HG03521 (cell line): Measurements from ENCODE around the gene MYH10.

ENCODE experiments used
- ATAC-seq: cut with Tn5 transposase; IDR thresholded peaks from one replicate; pipeline ENCODE4 v1.9.1; 2021; ENCODE audit warnings: mild to moderate bottlenecking, moderate library complexity; ENCODE audit not compliant: unreplicated experiment

The MYH10 gene

DNA sequence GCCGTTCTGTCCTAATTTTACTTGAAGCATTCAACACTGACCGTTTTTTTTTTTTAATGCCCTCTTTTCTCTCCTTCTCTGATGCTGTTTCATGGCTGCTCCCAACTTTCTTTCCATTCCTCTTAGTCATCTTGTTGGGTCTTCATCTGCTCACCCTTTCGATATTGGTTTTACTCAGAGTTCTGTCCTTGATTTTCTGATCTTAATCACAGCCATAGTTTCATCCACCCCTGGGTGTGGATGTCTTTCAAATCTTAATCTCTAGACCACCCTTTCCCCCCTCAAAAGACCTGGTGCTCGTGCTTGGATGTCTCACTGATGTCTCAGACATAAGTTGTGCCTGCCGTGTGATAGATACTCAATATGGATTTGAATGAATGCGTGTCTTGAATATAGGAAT, 172.4 kb downstream of the MYH10 start:
- ATAC-seq: no peak

DNA sequence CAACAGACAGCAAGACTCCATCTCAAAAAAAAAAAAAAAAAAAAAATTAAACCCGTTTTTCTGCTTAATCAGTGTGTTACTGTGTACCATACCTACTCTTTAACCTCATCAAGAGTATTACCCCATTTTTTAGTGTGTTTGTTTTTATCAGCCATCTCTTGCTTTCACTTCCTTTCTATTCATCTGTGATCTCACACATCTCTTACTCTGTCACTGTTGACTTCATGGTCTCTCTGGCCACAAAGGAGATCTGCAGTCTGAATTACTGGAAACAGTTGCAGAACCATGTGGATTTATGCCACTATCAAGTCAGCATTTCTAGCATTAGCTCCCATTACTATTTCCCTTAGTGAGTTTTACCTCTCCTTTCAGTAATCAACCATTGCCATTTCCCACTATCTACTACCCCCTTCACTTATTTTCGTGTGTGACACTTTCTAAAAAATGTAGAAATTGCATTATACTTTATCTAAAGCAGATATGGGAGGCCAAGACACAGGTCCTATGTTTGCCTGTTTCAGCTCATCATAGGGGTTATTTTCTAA, 174.8 kb downstream of the MYH10 start:
- ATAC-seq: no peak

GRCh38 chr17:8453326-8453725, 177.2 kb downstream of the MYH10 start:
- ATAC-seq: no peak

DNA sequence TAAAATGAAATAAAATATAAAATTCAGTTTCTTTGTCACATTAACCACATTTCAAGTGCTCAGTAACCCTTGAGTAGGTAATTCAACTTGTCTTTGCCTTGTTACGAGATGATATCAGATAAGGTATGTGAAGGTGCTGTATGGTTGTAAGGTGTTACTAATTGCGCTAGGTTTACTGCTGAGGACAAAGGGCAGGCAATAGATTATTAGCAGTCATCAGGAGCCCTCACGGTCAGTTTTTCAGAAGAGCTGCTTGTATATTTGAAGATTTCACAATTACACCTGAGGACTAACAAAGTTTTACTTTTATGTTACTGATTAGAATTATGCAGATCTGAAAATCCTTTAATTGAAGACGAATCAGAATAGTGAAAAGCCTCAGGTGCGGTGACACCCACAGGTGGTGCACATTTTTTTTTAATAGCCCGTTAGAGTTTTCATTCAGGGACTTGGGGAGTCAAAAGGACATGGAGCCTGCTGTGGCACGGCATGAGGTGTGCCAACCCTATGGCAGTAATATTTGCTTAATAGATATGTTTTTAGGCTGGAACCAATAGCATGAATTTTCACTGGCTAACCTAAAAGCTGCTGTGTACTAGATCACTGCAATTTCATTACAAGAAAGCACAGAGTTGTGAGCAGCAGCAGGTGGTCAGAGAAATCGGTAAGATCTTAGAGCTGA, 178.5 kb downstream of the MYH10 start:
- no peak for ATAC-seq

DNA sequence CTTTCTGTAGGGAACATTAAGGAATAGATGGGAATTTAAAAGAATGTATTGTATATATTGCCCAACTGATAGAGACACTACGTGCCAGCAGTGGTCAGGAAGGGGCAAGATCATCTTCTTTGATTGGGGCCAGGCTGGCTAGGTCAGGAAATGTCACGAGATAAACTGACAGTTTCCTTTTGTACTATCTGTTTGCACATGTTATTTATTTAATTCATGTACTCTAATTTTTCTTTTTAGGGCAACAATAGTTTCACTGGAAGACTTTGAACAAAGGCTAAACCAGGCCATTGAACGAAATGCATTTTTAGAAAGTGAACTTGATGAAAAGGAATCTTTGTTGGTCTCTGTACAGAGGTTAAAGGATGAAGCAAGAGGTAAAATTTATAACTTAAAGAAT, 182.2 kb downstream of the MYH10 start:
- no peak for ATAC-seq

DNA sequence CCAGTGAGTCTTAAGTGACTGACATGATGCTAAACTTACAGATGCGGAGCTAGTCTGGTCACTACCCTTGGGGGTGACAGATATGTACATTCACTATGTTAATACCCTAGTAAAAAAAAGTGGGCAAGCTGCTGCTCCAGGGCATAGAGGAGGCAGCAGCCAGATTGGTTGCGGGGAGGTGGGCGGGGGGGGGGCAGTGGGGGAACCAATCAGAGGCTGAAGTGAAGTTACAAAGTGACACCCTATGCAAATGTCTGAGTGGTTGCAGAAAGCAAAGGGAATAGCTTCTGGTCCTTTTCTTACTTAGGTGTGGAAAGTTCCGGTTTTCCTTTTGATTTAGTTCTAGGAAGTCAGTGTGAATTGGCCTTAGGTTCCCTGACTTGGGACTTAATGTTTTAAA, 182.7 kb downstream of the MYH10 start:
- no peak for ATAC-seq

DNA sequence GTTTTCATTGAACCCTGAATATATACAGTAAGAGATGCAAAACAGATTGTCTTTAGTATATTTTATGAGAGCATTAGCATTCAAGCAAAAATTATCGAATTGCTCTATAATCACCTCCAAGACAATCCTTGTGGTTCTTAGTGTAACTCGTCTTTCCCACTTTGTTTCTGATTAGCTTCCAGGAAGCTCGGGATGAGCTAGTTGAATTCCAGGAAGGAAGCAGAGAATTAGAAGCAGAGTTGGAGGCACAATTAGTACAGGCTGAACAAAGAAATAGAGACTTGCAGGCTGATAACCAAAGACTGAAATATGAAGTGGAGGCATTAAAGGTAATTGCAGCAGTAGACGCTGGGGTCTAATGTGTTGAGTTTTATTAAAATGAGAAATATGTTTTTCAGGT, 185.0 kb downstream of the MYH10 start:
- no peak for ATAC-seq

GRCh38 chr17:8444494-8444893, 186.0 kb downstream of the MYH10 start:
- no peak for ATAC-seq

DNA sequence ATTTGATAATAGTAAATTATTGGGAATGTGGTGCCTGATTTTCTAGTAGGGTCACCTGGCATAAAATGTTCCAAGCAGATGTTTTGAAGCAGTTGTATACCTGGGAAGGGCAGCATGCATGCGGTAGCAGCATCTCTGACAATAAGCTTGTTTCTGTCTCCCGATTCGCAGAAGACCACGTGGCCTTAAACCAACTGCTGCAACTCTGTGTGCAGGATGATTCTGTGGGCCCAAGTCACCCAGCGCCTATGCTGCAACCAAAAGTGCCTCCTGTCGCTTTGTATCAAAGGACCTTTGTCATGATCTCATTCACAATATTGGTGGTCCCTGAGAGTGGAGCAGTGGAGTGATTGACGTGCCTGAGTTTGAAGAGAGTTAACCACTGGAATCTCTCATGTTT, 186.8 kb downstream of the MYH10 start:
- no peak for ATAC-seq

GRCh38 chr17:8442310-8442709, 188.2 kb downstream of the MYH10 start:
- no peak for ATAC-seq

DNA sequence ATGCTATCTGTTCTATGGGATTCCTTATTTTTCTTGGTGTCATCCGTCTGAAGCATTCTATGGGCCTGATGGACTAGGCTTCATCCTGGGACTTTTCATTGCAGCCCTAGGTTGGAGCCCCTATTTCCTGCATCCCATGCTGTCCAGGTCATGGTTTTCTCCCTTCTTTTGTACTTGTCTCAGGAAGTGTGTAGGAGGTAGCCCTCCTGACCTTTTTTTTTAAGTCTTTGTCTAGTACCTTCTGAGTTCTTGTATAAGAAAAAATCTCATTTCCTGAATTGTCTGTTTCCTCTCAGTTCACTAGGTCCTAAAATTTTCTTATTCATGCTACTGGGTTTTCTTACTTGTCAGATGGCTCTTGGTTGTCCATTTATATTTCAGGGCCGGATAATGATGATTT, 188.8 kb downstream of the MYH10 start:
- ATAC-seq: no peak

- ATAC-seq: no peak
Observed at GRCh38 chr17:8439681-8440080, 190.8 kb downstream of the MYH10 start.

GRCh38 chr17:8438441-8438840, 192.1 kb downstream of the MYH10 start:
- ATAC-seq: no peak

DNA sequence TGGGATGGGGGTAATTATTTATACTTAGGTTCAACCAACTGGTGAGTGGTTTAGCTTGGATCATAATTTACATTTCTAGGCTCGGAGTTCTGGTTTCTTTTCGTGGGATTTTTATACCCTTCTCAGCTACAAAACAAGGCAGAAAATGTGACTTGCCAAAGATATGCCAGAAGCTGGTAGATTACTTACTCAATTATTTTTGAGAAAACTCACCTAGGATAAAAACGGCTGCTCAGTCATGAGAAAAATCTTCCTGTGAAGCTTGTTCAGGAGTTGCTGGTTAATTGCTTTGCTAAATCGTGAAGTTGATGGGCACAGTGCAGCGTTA, 193.7 kb downstream of the MYH10 start:
- no peak for ATAC-seq

GRCh38 chr17:8436169-8436843, 194.2 kb downstream of the MYH10 start:
- ATAC-seq: peak; percentile 37

DNA sequence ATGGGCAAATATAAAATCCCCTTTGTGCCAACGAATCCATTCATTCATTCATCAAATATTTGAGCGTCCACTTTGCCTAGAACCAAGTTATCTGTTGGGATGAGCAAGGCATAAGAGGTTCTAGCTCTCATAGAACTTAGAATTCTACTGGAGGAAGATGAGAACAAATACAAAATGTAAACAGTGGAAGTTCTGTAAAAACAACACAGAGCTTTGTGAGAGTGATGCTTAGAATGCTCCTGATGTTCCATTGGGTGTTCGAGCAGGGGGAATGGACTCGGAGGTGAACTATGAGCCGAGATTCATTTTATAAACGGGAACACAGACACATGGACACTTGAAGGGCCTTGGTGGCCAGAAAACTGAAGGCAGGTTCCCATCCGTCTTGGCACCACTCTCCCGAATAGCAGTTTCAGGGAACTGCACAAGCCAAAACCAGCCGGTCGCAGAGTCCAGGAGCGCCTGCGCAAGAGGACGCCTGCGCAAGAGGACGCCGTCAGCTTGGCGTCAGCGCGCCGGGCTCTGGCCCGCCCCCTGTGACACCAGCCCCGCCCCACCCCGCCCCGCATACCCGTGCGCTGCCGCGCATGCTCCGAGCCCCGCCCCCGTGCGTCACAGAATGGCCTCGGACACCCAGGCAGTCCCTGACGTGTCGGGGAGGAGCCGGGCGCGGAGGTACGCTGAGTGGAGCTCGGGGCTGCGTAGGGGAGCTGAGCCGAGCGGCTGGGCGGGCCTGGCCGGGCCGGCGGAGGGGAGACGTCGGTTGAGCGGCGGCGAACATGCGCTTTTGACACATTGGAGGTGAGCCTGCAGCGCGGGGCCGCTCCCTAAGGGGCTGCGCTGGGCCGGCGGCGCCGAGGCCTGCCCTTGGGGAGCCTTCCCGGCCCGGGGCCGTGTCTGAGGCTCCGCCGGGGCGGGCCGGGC, 195.0 kb downstream of the MYH10 start, which contains the start of gene NDEL1:
NDEL1 (plus strand) TSS at position 640 of the 924 bp plus-strand sequence. CDS start 8,388 bp downstream, outside the sequence.
- peak; percentile 97 for ATAC-seq

GRCh38 chr17:8430966-8431365, 199.6 kb downstream of the MYH10 start:
- ATAC-seq: no peak

DNA sequence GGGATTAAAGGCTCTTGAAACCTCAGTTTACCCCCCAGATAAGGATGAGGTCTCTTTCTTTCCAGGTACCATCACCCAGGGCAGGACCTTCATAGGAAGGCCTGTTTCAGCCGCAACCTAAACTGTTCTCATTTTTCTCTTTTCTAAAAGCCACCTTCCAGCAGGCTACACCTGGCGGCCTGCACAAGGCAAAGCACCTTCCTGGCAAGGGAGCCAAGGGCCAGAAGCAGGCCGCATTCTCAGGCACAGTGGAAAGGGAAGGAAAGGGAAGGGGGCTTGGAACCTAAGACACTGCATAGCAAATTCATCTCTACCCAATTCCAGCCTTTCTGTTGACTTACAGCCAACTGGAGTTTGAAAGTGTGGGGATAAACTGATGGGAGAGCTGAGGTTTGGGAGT, 203.7 kb downstream of the MYH10 start:
- ATAC-seq: no peak

GRCh38 chr17:8426094-8426720, 204.3 kb downstream of the MYH10 start:
- no peak for ATAC-seq
